ENCODE data around the gene MRLN. TPM values are rescaled to one million over a fixed set of nuclear protein-coding genes. Genes with fewer than 3 reads are reported as not detected.
"Not testable (repeated sequence)": the region's sequence is repeated elsewhere in the genome, so short reads cannot be mapped to it uniquely, and the experiment has no call there.

The MRLN gene
- total RNA-seq (2014; rRNA removed; shearing (Covaris generic)): not detected in 2 replicates
- not detected in 2 replicates for polyA plus RNA-seq (2015; cell fraction: cytosol; rRNA removed)
- not detected in 2 replicates for polyA plus RNA-seq (2015; cell fraction: nucleus; rRNA removed)

- no peak for DNase-seq (ENCODE audit: low read depth, low spot score)
- in situ Hi-C loops (cut with HindIII; ENCODE audit: low pct_unique_long_range_greater_than_20kb, low sequenced_read_pairs): no loop called here
Observed at GRCh38 chr10:59753267-59753666, at the start of gene MRLN. Gene MRLN, minus strand, starts transcription at chr10:59753455.

- in situ Hi-C loops (cut with HindIII; ENCODE audit: low pct_unique_long_range_greater_than_20kb, low sequenced_read_pairs): no loop called here
- DNase-seq (ENCODE audit: low read depth, low spot score): no peak
Observed at GRCh38 chr10:59801171-59801570, 47.9 kb upstream of the MRLN start.

- in situ Hi-C loops (cut with HindIII; ENCODE audit: low pct_unique_long_range_greater_than_20kb, low sequenced_read_pairs): no loop called here
- DNase-seq (ENCODE audit: low read depth, low spot score): no peak
Observed at GRCh38 chr10:59799421-59799820, 46.2 kb upstream of the MRLN start.

GRCh38 chr10:59793919-59794318 lies 40.7 kb upstream of the MRLN start:
- DNase-seq (ENCODE audit: low read depth, low spot score): no peak
- in situ Hi-C loops (cut with HindIII; ENCODE audit: low pct_unique_long_range_greater_than_20kb, low sequenced_read_pairs): no loop called here

- in situ Hi-C loops (cut with HindIII; ENCODE audit: low pct_unique_long_range_greater_than_20kb, low sequenced_read_pairs): no loop called here
- DNase-seq (ENCODE audit: low read depth, low spot score): no peak
Observed at GRCh38 chr10:59792812-59793211, 39.6 kb upstream of the MRLN start.

- DNase-seq (ENCODE audit: low read depth, low spot score): no peak
- in situ Hi-C loops (cut with HindIII; ENCODE audit: low pct_unique_long_range_greater_than_20kb, low sequenced_read_pairs): no loop called here
Observed at GRCh38 chr10:59791601-59792000, 38.3 kb upstream of the MRLN start.

GRCh38 chr10:59790080-59790479 lies 36.8 kb upstream of the MRLN start:
- in situ Hi-C loops (cut with HindIII; ENCODE audit: low pct_unique_long_range_greater_than_20kb, low sequenced_read_pairs); DNase-seq (ENCODE audit: low read depth, low spot score): not testable (repeated sequence)

- in situ Hi-C loops (cut with HindIII; ENCODE audit: low pct_unique_long_range_greater_than_20kb, low sequenced_read_pairs); DNase-seq (ENCODE audit: low read depth, low spot score): not testable (repeated sequence)
Observed at GRCh38 chr10:59788914-59789313, 35.7 kb upstream of the MRLN start.

GRCh38 chr10:59787032-59787431 lies 33.8 kb upstream of the MRLN start:
- in situ Hi-C loops (cut with HindIII; ENCODE audit: low pct_unique_long_range_greater_than_20kb, low sequenced_read_pairs); DNase-seq (ENCODE audit: low read depth, low spot score): not testable (repeated sequence)

GRCh38 chr10:59785476-59785875 lies 32.2 kb upstream of the MRLN start:
- DNase-seq (ENCODE audit: low read depth, low spot score); in situ Hi-C loops (cut with HindIII; ENCODE audit: low pct_unique_long_range_greater_than_20kb, low sequenced_read_pairs): not testable (repeated sequence)

- DNase-seq (ENCODE audit: low read depth, low spot score): no peak
- in situ Hi-C loops (cut with HindIII; ENCODE audit: low pct_unique_long_range_greater_than_20kb, low sequenced_read_pairs): no loop called here
Observed at GRCh38 chr10:59781511-59781910, 28.3 kb upstream of the MRLN start.

- DNase-seq (ENCODE audit: low read depth, low spot score): no peak
- in situ Hi-C loops (cut with HindIII; ENCODE audit: low pct_unique_long_range_greater_than_20kb, low sequenced_read_pairs): no loop called here
Observed at GRCh38 chr10:59779756-59780533, 26.7 kb upstream of the MRLN start.

GRCh38 chr10:59774451-59774850 lies 21.2 kb upstream of the MRLN start:
- in situ Hi-C loops (cut with HindIII; ENCODE audit: low pct_unique_long_range_greater_than_20kb, low sequenced_read_pairs): no loop called here
- no peak for DNase-seq (ENCODE audit: low read depth, low spot score)

GRCh38 chr10:59773088-59773487 lies 19.8 kb upstream of the MRLN start:
- DNase-seq (ENCODE audit: low read depth, low spot score): no peak
- in situ Hi-C loops (cut with HindIII; ENCODE audit: low pct_unique_long_range_greater_than_20kb, low sequenced_read_pairs): no loop called here

GRCh38 chr10:59771162-59771807 lies 18.0 kb upstream of the MRLN start:
- DNase-seq (ENCODE audit: low read depth, low spot score): no peak
- in situ Hi-C loops (cut with HindIII; ENCODE audit: low pct_unique_long_range_greater_than_20kb, low sequenced_read_pairs): no loop called here

- in situ Hi-C loops (cut with HindIII; ENCODE audit: low pct_unique_long_range_greater_than_20kb, low sequenced_read_pairs): no loop called here
Observed at GRCh38 chr10:59770689-59771088, 17.4 kb upstream of the MRLN start.

GRCh38 chr10:59762505-59762904 lies 9.2 kb upstream of the MRLN start:
- DNase-seq (ENCODE audit: low read depth, low spot score): no peak
- in situ Hi-C loops (cut with HindIII; ENCODE audit: low pct_unique_long_range_greater_than_20kb, low sequenced_read_pairs): no loop called here

More at GRCh38 chr10:59770689-59771088, 17.4 kb upstream of the MRLN start:
- DNase-seq (ENCODE audit: low read depth, low spot score): no peak

GRCh38 chr10:59757966-59758365 lies 4.7 kb upstream of the MRLN start:
- in situ Hi-C loops (cut with HindIII; ENCODE audit: low pct_unique_long_range_greater_than_20kb, low sequenced_read_pairs): no loop called here
- DNase-seq (ENCODE audit: low read depth, low spot score): no peak

- DNase-seq (ENCODE audit: low read depth, low spot score): no peak
- in situ Hi-C loops (cut with HindIII; ENCODE audit: low pct_unique_long_range_greater_than_20kb, low sequenced_read_pairs): no loop called here
Observed at GRCh38 chr10:59754951-59755350, 1.7 kb upstream of the MRLN start.
